Glomerular visceral epithelial cell (primary cell): ENCODE measurements around the gene WNT6.
"Not testable (repeated sequence)": the region's sequence is repeated elsewhere in the genome, so short reads cannot be mapped to it uniquely, and the experiment has no call there.

Experiments
- DNase-seq: peaks from one replicate; pipeline ENCODE4 v3.0.0-alpha.2; 2016; ENCODE audit errors: extremely low spot score

The WNT6 gene

DNA sequence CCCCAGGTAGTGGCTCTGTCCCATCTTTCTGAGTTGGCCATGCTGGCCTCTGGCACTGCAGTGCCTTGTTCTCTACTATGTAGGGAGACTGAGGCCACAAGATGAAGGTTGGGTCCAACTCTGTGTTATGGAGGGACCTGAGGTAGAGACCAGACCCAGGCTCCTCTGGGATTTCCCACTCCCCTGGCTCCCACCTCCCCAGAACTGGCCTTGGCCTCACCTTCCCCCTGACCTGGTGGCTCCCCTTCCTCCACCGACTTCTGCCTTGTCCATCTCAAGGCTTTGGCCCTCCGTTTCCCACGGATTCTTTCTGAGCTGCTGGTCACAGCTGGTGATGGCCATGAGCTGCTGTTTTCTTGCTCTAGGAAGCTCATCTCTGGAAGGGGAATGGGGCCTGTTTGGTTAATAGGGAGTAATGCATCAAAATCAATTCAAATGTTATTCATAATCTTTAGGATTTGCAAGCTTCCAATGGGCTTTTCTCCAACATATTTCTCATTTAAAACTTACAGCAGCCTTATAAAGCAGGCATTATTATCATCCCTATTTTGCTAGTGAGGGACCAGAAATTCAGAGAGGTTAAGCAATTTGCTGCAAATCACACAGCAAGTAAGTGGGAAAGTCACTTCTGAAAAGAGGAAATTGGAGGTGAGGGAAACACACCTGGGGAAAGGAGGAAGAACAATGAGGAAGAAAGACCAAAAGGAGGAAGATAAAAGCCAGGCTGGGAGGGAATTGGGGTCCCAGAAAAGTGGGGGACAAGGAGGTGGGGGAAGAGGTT lies 28.9 kb upstream of the WNT6 start:
- DNase-seq, result no peak

DNA sequence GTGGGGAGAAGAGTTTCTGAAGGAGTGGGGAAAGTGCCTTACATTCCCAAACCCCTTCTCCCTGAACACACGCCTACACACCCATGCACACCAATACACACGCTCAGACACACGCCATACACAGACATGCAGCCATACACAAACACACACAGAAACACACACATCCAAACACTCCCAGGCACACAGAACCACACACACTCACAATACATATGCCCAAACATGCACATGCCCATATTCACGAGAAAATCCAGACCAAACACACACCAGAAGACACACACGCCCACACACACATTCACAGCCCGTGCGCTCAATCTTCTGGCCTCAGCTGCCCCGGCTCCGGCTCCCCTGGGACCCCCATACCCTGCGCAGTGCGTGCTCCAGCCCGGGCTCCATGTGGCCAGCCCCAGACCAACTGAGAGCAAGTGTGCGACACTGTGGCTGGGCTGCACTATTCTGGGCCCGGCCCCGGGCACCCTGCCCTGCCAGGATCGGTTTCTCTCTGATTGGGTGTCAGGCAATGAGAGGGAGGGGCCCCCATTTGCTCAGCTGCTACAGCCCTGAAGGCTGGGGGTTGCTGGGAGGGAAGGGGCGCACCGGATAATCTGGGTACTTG lies 28.1 kb upstream of the WNT6 start, which contains the start of gene PRKAG3:
TSS of gene PRKAG3 (minus strand) at position 426 of the 613 bp plus-strand sequence.
- no peak for DNase-seq

- DNase-seq, result no peak
Observed at GRCh38 chr2:218832081-218832480, 27.5 kb upstream of the WNT6 start.

DNA sequence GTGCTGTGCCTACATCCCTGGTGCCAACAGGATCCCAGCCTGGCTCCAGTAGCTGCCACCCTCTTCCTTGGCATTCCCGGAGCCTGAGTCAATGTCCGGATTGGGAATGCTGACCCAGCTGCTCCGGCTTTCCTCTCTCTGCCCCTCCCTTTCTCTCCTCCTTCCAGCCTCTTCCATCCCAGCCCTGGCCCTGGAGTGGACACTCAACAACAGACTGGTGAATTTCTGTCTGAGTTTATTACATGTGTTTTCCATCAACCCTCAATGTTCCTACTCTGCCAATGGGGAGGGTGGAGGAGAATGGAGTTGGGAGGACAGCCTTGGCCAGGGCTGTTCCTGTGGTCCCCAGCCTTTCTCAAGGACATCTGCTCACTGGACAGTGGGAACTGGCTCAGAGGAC lies 27.1 kb upstream of the WNT6 start:
- peak; percentile 60 for DNase-seq

DNA sequence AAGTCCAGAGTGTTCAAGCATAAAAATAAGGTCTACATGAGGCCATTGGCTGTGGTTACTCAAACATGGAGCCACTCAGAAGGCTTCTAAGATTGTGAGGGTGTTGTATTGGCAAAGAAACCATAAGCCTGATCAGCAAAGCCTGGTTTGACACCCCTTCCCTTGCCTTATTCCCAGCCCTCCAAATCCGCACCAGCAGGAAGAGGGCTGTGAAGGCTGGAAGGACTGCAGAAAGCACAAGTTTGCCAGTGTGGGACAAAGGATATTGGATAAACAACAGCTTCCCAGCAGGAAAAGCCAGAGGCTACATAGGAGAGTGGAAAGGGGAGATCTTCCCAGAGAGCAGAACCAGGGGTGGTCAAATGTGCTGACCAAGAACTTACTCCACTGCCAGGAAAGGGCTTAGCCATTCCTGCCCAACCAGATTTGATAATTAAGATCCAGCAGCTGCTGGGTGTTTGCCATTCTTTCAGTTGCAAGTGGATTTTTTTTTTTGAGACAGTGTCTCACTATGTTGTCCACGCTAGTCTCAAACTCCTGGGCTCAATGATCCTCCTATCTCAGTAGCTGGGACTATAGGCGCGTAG lies 26.5 kb upstream of the WNT6 start:
- no peak for DNase-seq

DNA sequence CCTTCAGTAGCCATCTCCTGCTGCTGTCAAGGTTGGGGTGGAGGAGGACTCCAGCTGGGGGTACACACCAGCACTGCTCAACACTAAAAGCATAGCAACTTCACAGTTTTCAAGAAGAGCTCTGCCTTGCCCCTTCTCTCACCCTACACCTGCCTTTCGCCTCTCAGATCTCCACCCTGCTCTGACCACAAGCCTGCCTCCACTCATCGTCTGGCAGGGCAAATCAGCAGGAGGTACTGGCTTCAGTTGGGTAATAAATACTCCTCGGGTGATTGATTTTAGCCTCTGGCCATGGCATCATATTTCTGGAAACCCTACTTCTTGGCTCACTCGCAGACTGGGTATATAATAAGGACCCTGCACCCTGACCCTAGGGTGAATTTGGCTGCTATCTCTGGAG lies 24.9 kb upstream of the WNT6 start:
- no peak for DNase-seq

DNA sequence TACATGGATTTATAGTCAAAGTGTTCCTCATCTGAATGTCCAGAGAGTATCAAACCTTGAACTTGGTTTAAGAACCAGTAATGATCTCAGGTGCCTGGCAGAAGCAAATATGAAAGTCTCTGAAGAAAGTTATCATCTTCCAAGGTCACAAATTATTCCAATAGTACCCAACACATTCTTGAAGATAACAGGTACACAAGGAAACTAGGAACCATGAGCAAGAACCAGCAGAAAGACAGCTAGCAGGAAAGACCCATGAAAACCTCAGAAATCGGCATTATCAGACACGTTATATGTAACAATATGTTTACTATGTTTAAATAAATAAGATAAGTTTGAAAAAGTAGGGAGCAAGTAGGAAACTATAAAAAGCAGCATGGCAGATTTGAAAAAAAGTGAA lies 22.1 kb upstream of the WNT6 start:
- DNase-seq, result no peak

DNA sequence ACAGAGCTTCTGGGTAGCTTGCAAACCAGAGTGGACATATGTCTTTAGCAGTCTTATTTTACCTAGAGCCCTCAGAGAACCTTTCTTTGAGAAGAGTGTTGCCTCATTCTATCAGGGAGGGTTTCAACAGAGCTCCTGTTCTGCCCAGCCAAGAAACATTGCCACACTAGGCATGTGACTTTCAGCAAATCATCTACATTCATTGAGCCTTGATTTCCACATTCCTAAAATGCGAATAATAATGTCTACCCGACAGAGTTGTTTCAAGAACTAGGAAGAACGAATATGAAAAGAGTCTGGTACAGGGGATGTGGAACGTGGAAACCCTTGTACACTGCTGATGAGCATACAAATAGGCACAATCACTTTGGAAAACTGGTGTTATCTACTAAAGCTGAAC lies 20.2 kb upstream of the WNT6 start:
- DNase-seq, result no peak

DNA sequence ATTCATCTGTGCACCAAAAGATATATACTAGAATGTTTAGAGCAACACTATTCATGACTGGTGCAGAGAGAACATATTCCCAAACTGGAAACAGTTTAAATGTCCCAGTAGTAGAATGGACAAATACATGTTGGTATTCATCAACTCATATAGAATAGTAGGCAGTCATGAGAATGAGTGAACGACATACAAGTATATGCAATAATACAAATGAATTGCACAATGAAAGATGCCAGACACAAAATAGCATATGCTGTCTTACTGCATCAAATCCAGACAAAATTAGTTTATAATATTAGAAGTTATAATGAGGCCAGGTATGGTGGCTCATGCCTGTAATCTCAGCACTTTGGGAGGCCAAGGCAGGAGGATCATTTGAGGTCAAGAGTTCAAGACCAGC lies 19.7 kb upstream of the WNT6 start:
- no peak for DNase-seq

DNA sequence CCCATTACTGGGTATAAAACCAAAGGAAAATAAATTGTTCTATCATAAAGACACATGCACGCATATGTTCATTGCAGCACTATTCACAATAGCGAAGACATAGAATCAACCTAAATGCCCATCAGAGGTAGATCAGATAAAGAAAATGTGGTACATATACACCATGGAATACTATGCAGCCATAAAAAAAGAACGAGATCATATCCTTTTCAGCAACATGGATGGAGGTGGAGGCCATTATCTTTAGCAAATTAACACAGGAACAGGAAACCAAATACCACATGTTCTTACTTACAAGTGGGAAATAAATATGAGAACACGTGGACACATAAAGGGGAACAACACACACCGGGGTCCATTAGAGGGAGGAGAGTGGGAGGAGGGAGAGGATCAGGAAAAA lies 15.3 kb upstream of the WNT6 start:
- DNase-seq, result not testable (repeated sequence)

DNA sequence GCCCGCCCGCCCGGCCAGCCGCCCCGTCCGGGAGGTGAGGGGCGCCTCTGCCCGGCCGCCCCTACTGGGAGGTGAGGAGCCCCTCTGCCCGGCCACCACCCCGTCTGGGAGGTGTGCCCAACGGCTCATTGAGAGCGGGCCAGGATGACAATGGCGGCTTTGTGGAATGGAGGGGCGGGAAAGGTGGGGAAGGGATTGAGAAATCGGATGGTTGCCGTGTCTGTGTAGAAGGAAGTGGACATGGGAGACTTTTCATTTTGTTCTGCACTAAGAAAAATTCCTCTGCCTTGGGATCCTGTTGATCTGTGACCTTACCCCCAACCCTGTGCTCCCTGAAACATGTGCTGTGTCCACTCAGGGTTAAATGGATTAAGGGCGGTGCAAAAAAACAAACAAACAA lies 12.6 kb upstream of the WNT6 start:
- not testable (repeated sequence) for DNase-seq

DNA sequence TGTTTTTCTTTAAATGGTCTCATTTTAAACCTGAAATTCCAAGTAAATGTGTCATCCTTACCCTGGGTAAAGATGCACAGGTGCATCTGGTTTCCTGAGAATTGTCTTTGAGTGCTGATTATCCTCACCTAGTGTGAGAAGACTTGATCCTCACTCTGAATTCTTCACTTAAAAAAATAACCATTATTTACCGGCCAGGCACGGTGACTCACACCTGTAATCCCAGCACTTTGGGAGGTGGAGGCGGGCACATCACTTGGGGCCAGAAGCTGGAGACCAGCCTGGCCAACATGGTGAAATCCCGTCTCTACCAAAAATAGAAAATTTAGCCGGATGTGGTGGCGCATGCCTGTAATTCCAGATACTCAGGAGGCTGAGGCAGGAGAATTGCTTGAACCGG lies 9.9 kb upstream of the WNT6 start:
- peak; percentile 52 for DNase-seq

DNA sequence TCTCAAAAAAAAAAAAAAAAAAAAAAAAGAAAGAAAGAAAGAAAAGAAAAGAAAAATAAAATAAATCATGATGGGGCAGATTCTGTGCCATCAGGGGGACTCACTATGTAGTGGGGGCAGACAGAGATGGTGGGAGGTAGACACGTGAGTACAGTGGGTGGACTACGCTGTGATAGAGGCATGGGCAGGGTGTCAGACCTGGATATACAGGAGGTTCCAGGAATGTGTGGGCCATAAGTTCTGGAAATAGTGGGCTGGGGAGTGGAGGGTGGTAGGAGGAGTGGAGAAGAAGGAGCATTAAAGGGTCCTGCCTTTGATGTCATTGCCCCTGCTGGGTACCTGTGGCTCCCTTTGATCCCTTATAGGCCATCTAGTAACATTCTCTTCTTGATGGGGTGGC lies 8.8 kb upstream of the WNT6 start:
- DNase-seq, result no peak

DNA sequence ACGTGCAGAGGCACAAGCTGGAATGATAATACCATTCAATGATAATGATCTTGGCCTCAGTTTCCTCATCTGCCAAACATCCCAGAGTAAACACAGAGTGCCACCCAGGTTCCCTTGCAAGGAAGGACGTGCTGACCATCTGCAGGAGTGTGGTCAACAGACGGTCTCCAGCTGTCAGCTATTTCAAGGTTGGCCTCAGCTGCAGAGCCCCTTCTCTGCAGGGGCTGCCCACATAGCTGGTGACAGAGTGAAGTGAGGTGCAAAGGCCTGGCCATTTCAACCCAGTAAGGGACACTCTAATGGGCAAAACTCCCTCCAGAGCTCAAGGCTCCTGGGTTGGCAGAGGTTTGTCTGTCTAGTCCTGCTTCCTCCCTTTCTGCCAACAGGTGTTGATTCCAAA lies 8.3 kb upstream of the WNT6 start:
- no peak for DNase-seq

- DNase-seq, result peak; percentile 67
Observed at GRCh38 chr2:218852911-218853667, 6.5 kb upstream of the WNT6 start.

- peak; percentile 59 for DNase-seq
Observed at GRCh38 chr2:218853766-218854165, 5.8 kb upstream of the WNT6 start.

- no peak for DNase-seq
Observed at GRCh38 chr2:218854860-218855259, 4.7 kb upstream of the WNT6 start.

GRCh38 chr2:218855305-218856166 lies 4.1 kb upstream of the WNT6 start:
- no peak for DNase-seq

GRCh38 chr2:218856167-218856895 lies 3.3 kb upstream of the WNT6 start:
- no peak for DNase-seq

DNA sequence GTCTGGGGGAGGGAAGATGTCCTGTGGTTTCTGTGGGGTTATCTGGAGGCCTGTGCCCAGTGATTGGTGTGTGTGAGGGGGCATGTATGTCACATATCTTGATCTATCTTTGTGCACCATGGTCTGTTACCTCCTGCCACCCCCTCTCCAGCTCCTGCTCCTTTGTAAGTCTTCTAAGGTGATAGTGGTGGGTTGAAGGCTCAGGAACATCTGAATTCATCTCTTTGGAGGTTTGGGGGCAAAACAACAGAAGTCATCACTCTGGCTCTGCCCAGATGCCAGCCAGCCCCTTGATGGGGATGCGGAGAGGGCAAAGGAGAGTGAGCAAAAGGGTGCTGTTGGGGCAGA lies 2.7 kb upstream of the WNT6 start:
- DNase-seq, result no peak
